Spleen (tissue), 11 donors: ENCODE data around the gene IGLON5. TPM values are rescaled to one million over a fixed set of nuclear protein-coding genes. Genes with fewer than 3 reads are reported as not detected.
A peak's percentile ranks its signal among the peaks of the same experiment; 100 is the strongest.

ENCODE experiments used
- DNase-seq: peaks from one replicate; pipeline ENCODE4 v3.0.0-alpha.2; 2020
- H3K27ac ChIP-seq, 8 donors: fragments of 200-600 bp; sonication (generic) in 7 of 8; 1 replicate in 4 of 8; 2 replicates in 4 of 8; pipeline versions ENCODE4 v1.5.0 to v1.8.0; 2016 to 2021; ENCODE audit warnings: inconsistent platforms in 4 of 8, mild to moderate bottlenecking in 4 of 8, moderate library complexity in 1 of 8
- H3K27me3 ChIP-seq, 7 donors: fragments of 200-600 bp; sonication (generic) in 6 of 7; replicated peaks in 1 of 7; 1 replicate in 4 of 7; 2 replicates in 3 of 7; pipeline versions ENCODE4 v1.5.0 to v1.8.0; 2016 to 2021; ENCODE audit warnings: inconsistent platforms in 3 of 7, mild to moderate bottlenecking in 1 of 7
- H3K36me3 ChIP-seq, 6 donors: fragments of 200-600 bp; sonication (generic) in 5 of 6; 1 replicate in 4 of 6; 2 replicates in 2 of 6; pipeline versions ENCODE4 v1.5.0 to v1.8.0; 2016 to 2021; ENCODE audit warnings: inconsistent platforms in 2 of 6
- H3K4me1 ChIP-seq, 6 donors: fragments of 200-600 bp; sonication (generic) in 5 of 6; 1 replicate in 3 of 6; 2 replicates in 3 of 6; pipeline versions ENCODE4 v1.5.0 to v1.8.0; 2016 to 2021; ENCODE audit warnings: inconsistent platforms in 3 of 6
- H3K4me3 ChIP-seq, 8 donors: fragments of 200-600 bp; sonication (generic) in 7 of 8; 1 replicate in 4 of 8; 2 replicates in 4 of 8; pipeline versions ENCODE4 v1.5.0 to v1.8.0; 2016 to 2021; ENCODE audit warnings: inconsistent platforms in 4 of 8, mild to moderate bottlenecking in 4 of 8, moderate library complexity in 2 of 8
- H3K9me3 ChIP-seq, 8 donors: fragments of 200-600 bp; sonication (generic) in 7 of 8; 1 replicate in 4 of 8; 2 replicates in 4 of 8; pipeline versions ENCODE4 v1.5.0 to v1.8.0; 2016 to 2021; ENCODE audit warnings: inconsistent platforms in 4 of 8
- POLR2A ChIP-seq, 3 donors: fragments of 450-650 bp; IDR thresholded peaks; one replicate each; pipeline ENCODE4 v1.5.1; 2017; ENCODE audit warnings: antibody characterized with exemption in 3 of 3, mild to moderate bottlenecking in 1 of 3
- POLR2AphosphoS5 ChIP-seq, 3 donors: sonication (generic); formaldehyde crosslinking; IDR thresholded peaks; one replicate each; pipeline ENCODE4 v1.5.1; 2017; ENCODE audit warnings: antibody characterized with exemption in 3 of 3
- WGBS, 5 donors: extraction: QIAGEN DNeasy Blood & Tissue Kit in 3 of 5; methylation state at CpG; one replicate each; pipeline versions ENCODE4 v1.1.5 to v1.1.7; 2013 to 2018; 5-methylcytosine and 5-hydroxymethylcytosine counted together
- intact Hi-C: fragments of 100-400 bp; cut with DNase I; formaldehyde crosslinking; loops from one replicate; pipeline ENCODE4 v1.15.0; 2023; ENCODE audit warnings: low total_unique reads
- polyA plus RNA-seq, 3 donors: library from polyadenylated mRNA; stranded (reverse); fragments of 200-250 nt; gene quantifications; one replicate each; pipeline ENCODE4 v1.2.1, GENCODE V29; 2013
- total RNA-seq, 7 donors: library from RNA; depleted of rRNA in 3 of 7; stranded (reverse); fragments of >200 nt in 3 of 7; fragmentation: NEBNext Ultra II Directional in 4 of 7; extraction: Animal tissue kit (Norgen Biotek cat#: 25700) in 4 of 7; gene quantifications; one replicate each; pipeline versions ENCODE4 v1.1.0 to v1.2.1, GENCODE V29; 2016 to 2021
- TF ChIP-seq, protein P1 (sequence below), 11 experiments: fragments of 200-600 bp in 7 of 11; fragments of 450-650 bp in 4 of 11; sonication (generic) in 4 of 11; IDR thresholded peaks in 8 of 11; conservative IDR thresholded peaks in 3 of 11; 1 replicate in 7 of 11; 2 replicates in 4 of 11; pipeline versions ENCODE4 v1.4.0 to v1.8.0; 2016 to 2021; ENCODE audit warnings: antibody characterized with exemption in 11 of 11, inconsistent platforms in 4 of 11, mild to moderate bottlenecking in 1 of 11
- donor health status: healthy with polysubstance abuse.
- donor health status: DM: no; HTN: no; CAD: no; lungs with moderate emphysema.
- donor health status: DM: no; HTN: no; CAD: no.
- donor health status: Bipolar disorder and iron deficiency.
- donor health status: healthy.
- donor health status: DM: no; HTN: no; CAD: no.
- donor health status: DM: yes; HTN: yes; CAD: no.

The IGLON5 gene
- total and polyA plus RNA-seq, 10 donors: 0.03 TPM; not detected in 9

DNA sequence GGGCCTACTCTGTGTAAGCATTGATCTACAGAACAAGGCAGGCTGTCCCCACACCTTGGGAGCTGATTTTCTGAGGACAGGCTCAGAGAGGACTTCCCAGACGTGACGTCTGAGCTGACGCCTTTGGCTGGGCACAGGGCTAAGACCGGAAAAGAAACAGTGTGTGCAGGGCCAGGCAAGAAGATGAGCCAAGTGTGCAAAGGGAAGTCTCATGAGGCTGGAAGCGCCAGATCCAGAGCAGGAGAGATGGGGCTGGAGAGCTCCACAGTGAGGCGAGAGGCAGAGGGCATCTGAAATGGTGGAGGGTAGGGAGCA is 12.7 kb downstream of the IGLON5 start:
- H3K4me1 ChIP-seq: peaks cover 0 to 21% (median 14%) of the 10 kb centered on the region in 6 donors
- TF ChIP-seq, protein P1, sequence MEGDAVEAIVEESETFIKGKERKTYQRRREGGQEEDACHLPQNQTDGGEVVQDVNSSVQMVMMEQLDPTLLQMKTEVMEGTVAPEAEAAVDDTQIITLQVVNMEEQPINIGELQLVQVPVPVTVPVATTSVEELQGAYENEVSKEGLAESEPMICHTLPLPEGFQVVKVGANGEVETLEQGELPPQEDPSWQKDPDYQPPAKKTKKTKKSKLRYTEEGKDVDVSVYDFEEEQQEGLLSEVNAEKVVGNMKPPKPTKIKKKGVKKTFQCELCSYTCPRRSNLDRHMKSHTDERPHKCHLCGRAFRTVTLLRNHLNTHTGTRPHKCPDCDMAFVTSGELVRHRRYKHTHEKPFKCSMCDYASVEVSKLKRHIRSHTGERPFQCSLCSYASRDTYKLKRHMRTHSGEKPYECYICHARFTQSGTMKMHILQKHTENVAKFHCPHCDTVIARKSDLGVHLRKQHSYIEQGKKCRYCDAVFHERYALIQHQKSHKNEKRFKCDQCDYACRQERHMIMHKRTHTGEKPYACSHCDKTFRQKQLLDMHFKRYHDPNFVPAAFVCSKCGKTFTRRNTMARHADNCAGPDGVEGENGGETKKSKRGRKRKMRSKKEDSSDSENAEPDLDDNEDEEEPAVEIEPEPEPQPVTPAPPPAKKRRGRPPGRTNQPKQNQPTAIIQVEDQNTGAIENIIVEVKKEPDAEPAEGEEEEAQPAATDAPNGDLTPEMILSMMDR (IDR thresholded peaks at IDR 0.05 in 8 of 11, conservative IDR thresholded peaks at IDR 0.05 in 3 of 11): no peak
- TF ChIP-seq POLR2A (IDR thresholded peaks at IDR 0.05) (no peak), POLR2AphosphoS5 (IDR thresholded peaks at IDR 0.05) (no peak)
- H3K27ac ChIP-seq: no peak overlapping the region
- intact Hi-C loops: no loop called here
- H3K4me3 ChIP-seq: no peak overlapping the region
- peaks cover 8 to 70% (median 36%) of the 10 kb centered on the region in 7 donors for H3K27me3 ChIP-seq
- WGBS, 5 donors: 70 to 84% (median 79%) methylated on average over 6 of the region's 6 CpGs
- H3K36me3 ChIP-seq: no peaks in the 10 kb centered on the region
- H3K9me3 ChIP-seq: no peaks in the 10 kb centered on the region
- DNase-seq: peak; percentile 8

DNA sequence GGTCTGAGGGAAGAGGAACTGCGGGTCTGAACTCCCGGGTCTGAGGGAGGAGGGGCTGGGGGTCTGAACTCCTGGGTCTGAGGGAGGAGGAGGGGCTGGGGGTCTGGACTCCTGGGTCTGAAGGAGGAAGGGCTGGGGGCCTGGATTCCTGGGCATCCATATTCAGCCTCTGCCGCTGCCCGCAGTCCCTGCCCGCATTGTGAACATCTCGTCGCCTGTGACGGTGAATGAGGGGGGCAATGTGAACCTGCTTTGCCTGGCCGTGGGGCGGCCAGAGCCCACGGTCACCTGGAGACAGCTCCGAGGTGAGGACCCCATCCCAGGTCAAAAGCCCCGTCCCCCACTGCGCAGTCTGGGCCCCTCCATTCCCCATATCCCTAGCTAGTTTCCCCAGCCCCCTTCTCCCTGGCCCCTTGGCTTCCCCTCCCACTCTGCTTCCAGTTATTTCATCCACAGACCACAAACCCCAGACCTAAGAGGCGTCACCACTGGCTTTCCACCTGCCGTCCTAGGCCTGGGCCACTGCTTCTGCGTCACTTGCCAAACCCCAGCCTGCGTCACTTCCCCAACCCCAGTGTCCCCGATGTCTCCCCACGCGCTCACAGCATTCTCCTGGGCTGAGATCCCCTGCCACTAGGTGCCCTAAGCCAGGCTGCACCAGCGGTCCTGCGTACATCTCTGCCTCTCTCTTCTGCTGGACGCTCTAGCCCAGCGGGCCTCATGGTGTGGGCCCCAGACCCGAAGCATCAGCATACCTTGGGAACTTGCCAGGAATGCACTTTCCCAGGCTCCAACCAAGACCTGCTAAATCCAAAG is 13.9 kb downstream of the IGLON5 start:
- peaks cover 8 to 78% (median 43%) of the 10 kb centered on the region in 7 donors for H3K27me3 ChIP-seq
- TF ChIP-seq POLR2AphosphoS5 (IDR thresholded peaks at IDR 0.05): no peak
- TF ChIP-seq, protein P1 (IDR thresholded peaks at IDR 0.05 in 8 of 11, conservative IDR thresholded peaks at IDR 0.05 in 3 of 11): no peak
- no peak for TF ChIP-seq POLR2A (IDR thresholded peaks at IDR 0.05)
- intact Hi-C loops: no loop called here
- 60 to 67% (median 66%) methylated on average over 25 to 26 of the region's 26 CpGs for WGBS, 5 donors
- peaks cover 0 to 21% (median 14%) of the 10 kb centered on the region in 6 donors for H3K4me1 ChIP-seq
- peak; percentile 61 for DNase-seq
- H3K36me3 ChIP-seq: no peaks in the 10 kb centered on the region
- no peaks in the 10 kb centered on the region for H3K9me3 ChIP-seq
- no peak overlapping the region for H3K4me3 ChIP-seq
- H3K27ac ChIP-seq: no peak overlapping the region

GRCh38 chr19:51326216-51327065 is 15.0 kb downstream of the IGLON5 start:
- peaks cover 0 to 8% (median 0%) of the 10 kb centered on the region in 8 donors for H3K9me3 ChIP-seq
- peaks cover 0 to 21% (median 14%) of the 10 kb centered on the region in 6 donors for H3K4me1 ChIP-seq
- DNase-seq: no peak
- H3K4me3 ChIP-seq: peak overlapping the region in 1 of 8 donors; percentile 53
- intact Hi-C loops: no loop called here
- H3K27me3 ChIP-seq: peaks cover 8 to 82% (median 43%) of the 10 kb centered on the region in 7 donors
- H3K36me3 ChIP-seq: peaks cover 0 to 6% (median 0%) of the 10 kb centered on the region in 6 donors
- H3K27ac ChIP-seq: no peak overlapping the region
- WGBS, 5 donors: 18 to 29% (median 19%) methylated on average over 20 to 36 of the region's 36 CpGs
- TF ChIP-seq POLR2A (IDR thresholded peaks at IDR 0.05): no peak
- TF ChIP-seq, protein P1 (IDR thresholded peaks at IDR 0.05 in 8 of 11, conservative IDR thresholded peaks at IDR 0.05 in 3 of 11): no peak
- no peak for TF ChIP-seq POLR2AphosphoS5 (IDR thresholded peaks at IDR 0.05)
